ENCODE results near the gene WHRN.

Gene WHRN

DNA sequence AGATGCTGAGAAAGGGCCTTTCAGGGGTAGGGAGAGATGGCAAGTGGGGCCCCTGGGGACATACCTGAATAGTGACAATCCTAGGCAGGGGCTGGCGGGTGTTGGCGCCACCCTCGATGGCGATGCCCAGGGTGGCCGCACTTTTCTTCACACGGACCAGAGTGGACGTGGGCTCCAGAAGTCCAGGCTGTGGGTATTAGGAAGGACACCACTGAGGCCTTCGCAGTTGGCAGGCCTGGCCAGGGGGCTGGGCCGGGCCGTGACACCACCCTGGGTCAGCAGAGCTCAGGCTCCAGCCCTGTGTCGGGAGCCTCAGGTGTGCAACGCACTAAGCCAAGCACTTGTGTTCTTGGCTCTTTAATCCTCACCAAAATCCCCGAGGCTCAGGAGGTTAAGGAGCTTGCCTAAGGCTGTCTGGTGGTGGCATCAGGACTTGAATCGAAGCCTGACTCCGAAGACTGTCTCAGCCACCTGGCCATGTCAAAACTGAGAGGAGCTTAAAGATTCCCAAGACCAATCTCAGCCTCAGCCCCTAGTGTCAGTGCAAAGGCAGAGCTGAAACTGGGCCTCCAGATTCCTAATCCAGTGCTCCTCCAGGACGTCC lies 102.0 kb downstream of the WHRN start:
- Histone ChIP-seq H3K36me3 (ENCODE audit: control insufficient read depth, insufficient read depth, low read length) (no peaks in the 10 kb centered on the region), H3K9me3 (ENCODE audit: control insufficient read depth, low read length) (no peaks in the 10 kb centered on the region), H3K4me3 (ENCODE audit: insufficient read depth, low read depth, low read length) (no peak overlapping the region), H3K27ac (ENCODE audit: insufficient read depth, low read depth, low read length, poor library complexity, severe bottlenecking) (no peak overlapping the region), H3K27me3 (ENCODE audit: control insufficient read depth, insufficient read depth, low read length, poor library complexity, severe bottlenecking) (no peaks in the 10 kb centered on the region), H3K4me1 (ENCODE audit: control insufficient read depth, insufficient read depth, low read length) (no peaks in the 10 kb centered on the region)
- 92 to 95% methylated on average over 16 of the region's 16 CpGs for WGBS, 2 experiments

DNA sequence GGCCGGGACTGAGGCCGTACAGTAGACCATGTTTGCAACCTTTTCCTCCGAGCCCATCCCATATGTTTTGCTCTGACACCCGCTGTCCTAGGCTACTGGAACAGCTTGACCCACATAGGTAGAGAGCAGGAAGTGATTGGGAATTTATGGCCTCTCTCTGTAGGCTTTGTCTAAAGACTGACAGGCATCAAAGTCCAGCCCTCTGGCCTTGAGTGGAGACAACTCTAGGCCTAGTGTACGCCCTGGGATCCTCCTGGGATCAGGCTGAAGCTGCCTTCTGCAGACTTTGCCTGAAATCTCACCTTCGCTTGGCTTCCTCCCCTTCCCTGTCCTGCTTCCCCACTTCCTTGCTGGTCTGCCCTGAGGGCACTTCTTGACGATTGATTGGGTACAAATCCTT lies 103.9 kb downstream of the WHRN start:
- no peak overlapping the region for H3K4me3 ChIP-seq (ENCODE audit: insufficient read depth, low read depth, low read length)
- no peaks in the 10 kb centered on the region for H3K9me3 ChIP-seq (ENCODE audit: control insufficient read depth, low read length)
- no peaks in the 10 kb centered on the region for H3K27me3 ChIP-seq (ENCODE audit: control insufficient read depth, insufficient read depth, low read length, poor library complexity, severe bottlenecking)
- H3K27ac ChIP-seq (ENCODE audit: insufficient read depth, low read depth, low read length, poor library complexity, severe bottlenecking), result no peak overlapping the region
- peaks cover 11% of the 10 kb centered on the region for H3K4me1 ChIP-seq (ENCODE audit: control insufficient read depth, insufficient read depth, low read length)
- 84 to 89% methylated on average over 7 of the region's 7 CpGs for WGBS, 2 experiments
- H3K36me3 ChIP-seq (ENCODE audit: control insufficient read depth, insufficient read depth, low read length), result no peaks in the 10 kb centered on the region

DNA sequence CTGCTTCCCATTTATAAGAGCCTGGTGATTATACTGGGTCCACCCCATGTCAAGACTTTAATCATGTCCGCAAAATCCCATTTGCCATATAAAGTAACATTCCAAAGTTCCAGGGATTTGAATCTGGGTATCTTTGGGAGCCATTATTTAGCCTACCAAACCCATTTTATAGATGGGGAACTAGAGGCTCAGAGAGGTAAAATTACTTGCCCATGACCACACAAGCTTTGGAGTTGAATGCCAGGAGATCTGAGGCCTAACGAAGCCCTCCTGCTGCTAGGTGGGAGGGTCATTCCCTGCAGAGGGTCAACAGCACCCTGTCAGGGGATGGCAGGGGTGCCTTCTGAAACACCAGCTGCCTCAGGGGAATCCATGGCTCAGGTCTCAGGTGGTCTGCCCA lies 104.5 kb downstream of the WHRN start:
- Histone ChIP-seq H3K27me3 (ENCODE audit: control insufficient read depth, insufficient read depth, low read length, poor library complexity, severe bottlenecking) (no peaks in the 10 kb centered on the region), H3K36me3 (ENCODE audit: control insufficient read depth, insufficient read depth, low read length) (no peaks in the 10 kb centered on the region), H3K27ac (ENCODE audit: insufficient read depth, low read depth, low read length, poor library complexity, severe bottlenecking) (no peak overlapping the region), H3K4me1 (ENCODE audit: control insufficient read depth, insufficient read depth, low read length) (peaks cover 11% of the 10 kb centered on the region), H3K9me3 (ENCODE audit: control insufficient read depth, low read length) (no peaks in the 10 kb centered on the region), H3K4me3 (ENCODE audit: insufficient read depth, low read depth, low read length) (no peak overlapping the region)
- WGBS, 2 experiments, result 90 to 94% methylated on average over 2 of the region's 2 CpGs

DNA sequence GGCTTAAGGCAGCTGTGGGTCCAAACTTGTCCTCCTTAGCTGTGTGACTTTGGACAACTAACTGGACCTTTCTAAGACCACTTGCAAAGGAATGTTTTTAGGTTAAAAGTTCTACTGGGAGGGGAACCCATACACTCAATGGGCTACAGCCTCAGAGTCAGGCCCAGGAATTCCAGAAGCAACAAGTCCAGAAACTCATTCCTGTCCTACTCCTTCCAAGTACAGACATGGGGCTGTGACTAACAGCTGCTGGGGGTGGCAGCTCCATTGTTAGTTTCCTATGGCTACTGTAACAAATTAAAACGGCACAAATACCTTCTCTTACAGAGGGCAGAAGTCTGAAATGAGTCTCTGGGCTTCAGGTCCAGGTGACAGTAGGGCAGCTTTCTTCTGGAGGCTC lies 105.1 kb downstream of the WHRN start:
- 71 to 87% methylated on average over 1 of the region's 1 CpG for WGBS, 2 experiments
- no peak overlapping the region for H3K27ac ChIP-seq (ENCODE audit: insufficient read depth, low read depth, low read length, poor library complexity, severe bottlenecking)
- no peaks in the 10 kb centered on the region for H3K27me3 ChIP-seq (ENCODE audit: control insufficient read depth, insufficient read depth, low read length, poor library complexity, severe bottlenecking)

DNA sequence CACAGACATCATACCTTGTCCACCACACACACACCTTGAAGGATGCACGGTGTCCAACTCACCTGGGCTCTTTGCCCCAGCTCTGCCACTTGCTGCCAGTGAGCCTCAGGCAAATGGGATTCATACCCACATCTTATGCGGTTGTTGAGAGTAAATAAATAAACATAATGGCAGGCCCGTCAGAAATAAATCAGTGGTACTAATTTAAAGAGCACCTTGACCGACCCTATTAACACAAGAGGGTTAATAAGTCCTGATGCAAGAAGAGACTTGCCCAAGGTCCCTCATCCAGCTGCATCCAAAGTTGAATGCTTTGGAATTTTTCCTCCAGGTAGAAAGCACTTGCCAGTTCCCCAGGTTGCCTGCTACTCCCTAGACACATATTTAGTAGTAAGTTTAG lies 105.9 kb downstream of the WHRN start:
- WGBS, 2 experiments, result 94 to 97% methylated on average over 4 of the region's 4 CpGs
- Histone ChIP-seq H3K27me3 (ENCODE audit: control insufficient read depth, insufficient read depth, low read length, poor library complexity, severe bottlenecking) (no peaks in the 10 kb centered on the region), H3K4me3 (ENCODE audit: insufficient read depth, low read depth, low read length) (no peak overlapping the region)

More for the DNA sequence above, 105.1 kb downstream of the WHRN start:
- Histone ChIP-seq H3K36me3 (ENCODE audit: control insufficient read depth, insufficient read depth, low read length) (no peaks in the 10 kb centered on the region), H3K9me3 (ENCODE audit: control insufficient read depth, low read length) (no peaks in the 10 kb centered on the region), H3K4me3 (ENCODE audit: insufficient read depth, low read depth, low read length) (no peak overlapping the region), H3K4me1 (ENCODE audit: control insufficient read depth, insufficient read depth, low read length) (peaks cover 13% of the 10 kb centered on the region)

DNA sequence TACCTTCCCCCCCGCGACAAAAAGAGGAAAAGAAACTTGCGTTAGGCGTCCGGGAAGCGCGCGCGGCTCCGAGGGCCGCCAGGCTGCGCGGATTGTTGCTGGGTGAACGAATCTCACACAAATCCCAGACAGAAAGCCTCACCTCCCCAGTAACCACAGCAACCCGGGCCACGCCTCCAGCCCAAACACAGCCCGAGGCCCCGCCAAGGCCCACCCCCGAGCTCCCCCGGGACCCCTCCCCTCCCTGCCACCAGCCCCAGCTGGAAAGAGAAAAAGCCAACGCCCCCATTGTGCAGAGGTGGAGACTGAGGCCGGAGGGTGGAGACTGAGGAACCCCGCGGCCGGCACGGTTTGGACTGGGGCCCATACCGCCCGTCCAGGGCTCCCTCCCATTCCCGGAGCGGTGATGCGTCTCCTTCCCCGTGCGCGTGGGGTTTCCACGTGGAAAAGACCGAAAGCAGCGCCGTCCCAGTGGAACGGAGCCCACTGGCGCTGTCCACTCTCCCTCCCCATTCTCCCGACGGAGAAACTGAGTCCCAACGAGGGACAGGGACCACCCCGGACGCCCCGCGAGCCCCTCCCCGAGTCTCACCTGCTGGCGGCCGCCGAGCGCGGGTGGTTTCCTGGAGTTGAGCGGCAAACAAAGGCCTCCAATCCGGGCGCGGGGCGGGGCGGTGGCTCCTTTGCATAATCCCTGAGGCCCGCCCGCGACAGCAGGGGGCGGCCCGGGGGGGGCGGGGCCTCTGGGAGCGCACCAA lies 107.2 kb downstream of the WHRN start:
- Histone ChIP-seq H3K27ac (ENCODE audit: insufficient read depth, low read depth, low read length, poor library complexity, severe bottlenecking) (peak overlapping the region; percentile 69), H3K27me3 (ENCODE audit: control insufficient read depth, insufficient read depth, low read length, poor library complexity, severe bottlenecking) (no peaks in the 10 kb centered on the region), H3K4me1 (ENCODE audit: control insufficient read depth, insufficient read depth, low read length) (peaks cover 20% of the 10 kb centered on the region), H3K9me3 (ENCODE audit: control insufficient read depth, low read length) (no peaks in the 10 kb centered on the region), H3K4me3 (ENCODE audit: insufficient read depth, low read depth, low read length) (peak overlapping the region; percentile 68), H3K36me3 (ENCODE audit: control insufficient read depth, insufficient read depth, low read length) (no peaks in the 10 kb centered on the region)
- 0% methylated on average over 64 to 66 of the region's 66 CpGs for WGBS, 2 experiments

More for the DNA sequence above, 105.9 kb downstream of the WHRN start:
- no peaks in the 10 kb centered on the region for H3K36me3 ChIP-seq (ENCODE audit: control insufficient read depth, insufficient read depth, low read length)
- no peak overlapping the region for H3K27ac ChIP-seq (ENCODE audit: insufficient read depth, low read depth, low read length, poor library complexity, severe bottlenecking)
- no peaks in the 10 kb centered on the region for H3K9me3 ChIP-seq (ENCODE audit: control insufficient read depth, low read length)
- H3K4me1 ChIP-seq (ENCODE audit: control insufficient read depth, insufficient read depth, low read length), result peaks cover 20% of the 10 kb centered on the region

DNA sequence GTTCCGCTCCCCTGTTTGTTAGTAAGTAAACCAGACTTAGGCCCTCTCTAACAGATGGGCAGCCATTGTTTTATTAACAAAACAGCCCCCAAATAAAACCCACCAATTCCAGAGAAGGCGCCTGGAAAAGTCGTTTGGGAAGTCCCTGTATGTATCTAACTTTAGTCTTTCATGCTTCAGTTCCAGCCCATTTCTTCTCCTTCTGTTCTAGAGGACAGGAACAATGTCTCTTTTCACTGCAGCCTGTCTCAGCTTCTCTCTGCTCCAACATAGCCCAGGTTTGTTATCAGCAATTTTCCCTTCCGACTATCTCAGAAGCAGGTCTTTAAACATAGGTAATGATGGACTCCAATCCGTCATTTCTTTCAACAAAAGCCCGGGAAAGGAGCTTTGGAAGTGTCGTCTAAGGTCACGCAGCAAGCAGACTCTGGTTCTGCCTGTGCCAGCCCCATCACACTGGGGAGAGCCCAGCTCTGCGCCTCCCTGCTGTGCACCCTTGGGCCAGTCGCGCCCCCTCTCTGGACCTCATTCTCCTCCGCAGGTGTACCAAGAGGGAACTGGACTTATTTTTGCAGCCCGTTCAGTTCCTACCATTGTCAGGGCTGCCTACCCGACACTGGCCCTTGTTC lies 107.9 kb downstream of the WHRN start:
- Histone ChIP-seq H3K9me3 (ENCODE audit: control insufficient read depth, low read length) (no peaks in the 10 kb centered on the region), H3K36me3 (ENCODE audit: control insufficient read depth, insufficient read depth, low read length) (no peaks in the 10 kb centered on the region), H3K4me3 (ENCODE audit: insufficient read depth, low read depth, low read length) (peak overlapping the region; percentile 68), H3K27me3 (ENCODE audit: control insufficient read depth, insufficient read depth, low read length, poor library complexity, severe bottlenecking) (no peaks in the 10 kb centered on the region), H3K27ac (ENCODE audit: insufficient read depth, low read depth, low read length, poor library complexity, severe bottlenecking) (peak overlapping the region; percentile 69), H3K4me1 (ENCODE audit: control insufficient read depth, insufficient read depth, low read length) (peaks cover 20% of the 10 kb centered on the region)
- 23 to 25% methylated on average over 14 of the region's 14 CpGs for WGBS, 2 experiments

DNA sequence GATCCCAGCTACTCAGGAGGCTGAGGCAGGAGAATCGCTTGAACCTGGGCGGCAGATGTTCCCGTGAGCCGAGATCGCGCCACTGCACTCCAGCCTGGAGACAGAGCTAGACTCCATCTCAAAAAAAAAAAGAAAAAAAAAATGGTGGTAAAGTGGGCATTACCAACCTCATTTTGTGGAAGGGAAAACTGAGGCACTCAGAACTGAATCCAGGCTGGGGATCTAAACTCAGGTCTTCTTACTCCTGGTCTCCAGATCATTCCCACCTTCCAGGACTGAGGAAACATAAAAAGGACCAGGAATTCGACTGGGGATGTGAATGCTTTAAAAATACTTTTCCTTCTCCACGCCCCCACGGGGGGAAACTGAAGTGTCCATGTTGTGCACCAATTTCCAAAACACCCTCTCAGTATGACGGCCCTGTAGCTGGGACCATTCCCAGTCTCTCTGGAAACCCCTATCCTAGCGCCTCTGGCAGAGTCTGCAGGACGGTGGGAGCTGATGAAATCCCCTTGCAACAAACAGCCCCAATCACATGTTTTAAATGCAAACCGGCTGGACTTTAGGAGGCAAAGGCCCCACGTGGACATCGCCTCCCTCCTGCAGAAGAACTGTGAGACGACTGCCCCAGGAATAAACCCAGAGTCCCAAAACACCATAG lies 108.6 kb downstream of the WHRN start:
- no peaks in the 10 kb centered on the region for H3K27me3 ChIP-seq (ENCODE audit: control insufficient read depth, insufficient read depth, low read length, poor library complexity, severe bottlenecking)
- H3K4me1 ChIP-seq (ENCODE audit: control insufficient read depth, insufficient read depth, low read length), result peaks cover 20% of the 10 kb centered on the region
- H3K9me3 ChIP-seq (ENCODE audit: control insufficient read depth, low read length), result no peaks in the 10 kb centered on the region
- peak overlapping the region; percentile 68 for H3K4me3 ChIP-seq (ENCODE audit: insufficient read depth, low read depth, low read length)
- no peaks in the 10 kb centered on the region for H3K36me3 ChIP-seq (ENCODE audit: control insufficient read depth, insufficient read depth, low read length)
- 64 to 65% methylated on average over 16 of the region's 16 CpGs for WGBS, 2 experiments
- H3K27ac ChIP-seq (ENCODE audit: insufficient read depth, low read depth, low read length, poor library complexity, severe bottlenecking), result peak overlapping the region; percentile 69

DNA sequence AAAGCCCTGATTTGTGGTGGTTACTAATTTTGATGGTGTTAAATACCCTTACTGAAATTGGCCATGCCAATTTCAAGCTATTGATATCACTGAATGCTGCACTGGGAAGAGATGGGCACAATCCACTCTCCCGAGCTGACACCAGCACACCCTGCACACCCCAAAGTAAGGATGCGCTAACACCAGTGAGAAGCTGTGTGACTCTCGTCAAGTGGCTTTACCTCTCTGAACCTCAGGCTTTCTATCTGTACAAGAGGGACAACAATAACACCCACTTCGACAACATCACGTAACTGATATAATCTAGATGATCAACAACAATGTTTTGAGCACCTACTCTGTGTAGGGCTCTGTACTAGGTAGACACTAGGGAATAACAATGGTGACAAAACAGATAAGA lies 109.5 kb downstream of the WHRN start:
- Histone ChIP-seq H3K4me1 (ENCODE audit: control insufficient read depth, insufficient read depth, low read length) (peaks cover 20% of the 10 kb centered on the region), H3K4me3 (ENCODE audit: insufficient read depth, low read depth, low read length) (no peak overlapping the region), H3K27me3 (ENCODE audit: control insufficient read depth, insufficient read depth, low read length, poor library complexity, severe bottlenecking) (no peaks in the 10 kb centered on the region), H3K9me3 (ENCODE audit: control insufficient read depth, low read length) (no peaks in the 10 kb centered on the region), H3K36me3 (ENCODE audit: control insufficient read depth, insufficient read depth, low read length) (no peaks in the 10 kb centered on the region), H3K27ac (ENCODE audit: insufficient read depth, low read depth, low read length, poor library complexity, severe bottlenecking) (no peak overlapping the region)
- WGBS, 2 experiments, result 94 to 97% methylated on average over 5 of the region's 5 CpGs

DNA sequence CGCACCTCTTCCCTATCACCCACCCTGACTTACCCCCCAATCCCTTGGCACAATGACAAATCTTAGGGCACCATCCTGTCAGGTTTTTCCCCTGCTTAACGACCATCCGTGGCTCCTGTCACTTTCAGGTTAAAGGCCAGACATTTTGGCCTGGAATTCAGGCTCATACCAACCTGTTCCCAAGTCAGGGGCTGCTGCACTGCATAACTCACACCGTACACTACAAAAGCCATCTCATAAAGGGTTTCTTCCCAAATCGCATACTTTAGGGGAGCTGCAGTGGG lies 110.0 kb downstream of the WHRN start:
- 78 to 83% methylated on average over 5 of the region's 5 CpGs for WGBS, 2 experiments
- no peaks in the 10 kb centered on the region for H3K9me3 ChIP-seq (ENCODE audit: control insufficient read depth, low read length)
- no peak overlapping the region for H3K4me3 ChIP-seq (ENCODE audit: insufficient read depth, low read depth, low read length)
- H3K4me1 ChIP-seq (ENCODE audit: control insufficient read depth, insufficient read depth, low read length), result peaks cover 22% of the 10 kb centered on the region
- no peak overlapping the region for H3K27ac ChIP-seq (ENCODE audit: insufficient read depth, low read depth, low read length, poor library complexity, severe bottlenecking)
- H3K27me3 ChIP-seq (ENCODE audit: control insufficient read depth, insufficient read depth, low read length, poor library complexity, severe bottlenecking), result no peaks in the 10 kb centered on the region
- no peaks in the 10 kb centered on the region for H3K36me3 ChIP-seq (ENCODE audit: control insufficient read depth, insufficient read depth, low read length)

All from ectodermal cell (in vitro differentiated cells).